ENCODE measurements around the gene SLC12A4. TPM values are rescaled to one million over a fixed set of nuclear protein-coding genes. Genes with fewer than 3 reads are reported as not detected.

Gene SLC12A4
- total RNA-seq, 2 experiments from 2014 or later: 15.1 to 17.7 TPM

GRCh38 chr16:67926181-67926750, 42.2 kb downstream of the SLC12A4 start:
- no peak overlapping the region for H3K4me3 Mint-ChIP-seq
- DNase-seq: peak in 1 of 14 experiments; percentile 6
- CTCF ChIA-PET: interaction anchor here (1.0 to 2.0 kb wide), 2 partner anchors 110 kb away, joined by 4 to 8 read pairs; no protein-coding TSS in a partner anchor
- intact Hi-C loops (cut with DNase I, micrococcal nuclease): no loop called here
- H3K27ac Mint-ChIP-seq: no peak overlapping the region
- ATAC-seq (ENCODE audit: poor library complexity): no peak
- H3K36me3 Mint-ChIP-seq (ENCODE audit: low read depth): peaks cover 31% of the 10 kb centered on the region
- POLR2A ChIA-PET: interaction anchor here (1.3 kb wide), 1 partner anchor 9 kb away, joined by 5 read pairs; no protein-coding TSS in a partner anchor
- Histone ChIP-seq H3K36me3 (ENCODE audit: insufficient read depth, low read length) (peaks cover 56% of the 10 kb centered on the region), H3K27ac (ENCODE audit: low read depth in 1 of 2, low read length in 2 of 2) (no peak overlapping the region), H3K4me1 (ENCODE audit: insufficient read depth, low read length) (peaks cover 12% of the 10 kb centered on the region), H3K4me3 (ENCODE audit: low read length) (no peak overlapping the region), H3K9me3 (ENCODE audit: control insufficient read depth in 1 of 2, insufficient read depth in 1 of 2, low read length in 2 of 2) (no peaks in the 10 kb centered on the region), H3K27me3 (ENCODE audit: control insufficient read depth in 1 of 2, insufficient read depth in 2 of 2, low read length in 2 of 2) (no peaks in the 10 kb centered on the region)
- TF ChIP-seq, protein P1, sequence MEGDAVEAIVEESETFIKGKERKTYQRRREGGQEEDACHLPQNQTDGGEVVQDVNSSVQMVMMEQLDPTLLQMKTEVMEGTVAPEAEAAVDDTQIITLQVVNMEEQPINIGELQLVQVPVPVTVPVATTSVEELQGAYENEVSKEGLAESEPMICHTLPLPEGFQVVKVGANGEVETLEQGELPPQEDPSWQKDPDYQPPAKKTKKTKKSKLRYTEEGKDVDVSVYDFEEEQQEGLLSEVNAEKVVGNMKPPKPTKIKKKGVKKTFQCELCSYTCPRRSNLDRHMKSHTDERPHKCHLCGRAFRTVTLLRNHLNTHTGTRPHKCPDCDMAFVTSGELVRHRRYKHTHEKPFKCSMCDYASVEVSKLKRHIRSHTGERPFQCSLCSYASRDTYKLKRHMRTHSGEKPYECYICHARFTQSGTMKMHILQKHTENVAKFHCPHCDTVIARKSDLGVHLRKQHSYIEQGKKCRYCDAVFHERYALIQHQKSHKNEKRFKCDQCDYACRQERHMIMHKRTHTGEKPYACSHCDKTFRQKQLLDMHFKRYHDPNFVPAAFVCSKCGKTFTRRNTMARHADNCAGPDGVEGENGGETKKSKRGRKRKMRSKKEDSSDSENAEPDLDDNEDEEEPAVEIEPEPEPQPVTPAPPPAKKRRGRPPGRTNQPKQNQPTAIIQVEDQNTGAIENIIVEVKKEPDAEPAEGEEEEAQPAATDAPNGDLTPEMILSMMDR (IDR thresholded peaks at IDR 0.05): no peak
- H3K9me3 Mint-ChIP-seq: no peaks in the 10 kb centered on the region
- H3K27me3 Mint-ChIP-seq: no peaks in the 10 kb centered on the region
- peaks cover 9% of the 10 kb centered on the region for H3K4me1 Mint-ChIP-seq (ENCODE audit: low read depth)

GRCh38 chr16:67924140-67924906, 44.1 kb downstream of the SLC12A4 start:
- H3K9me3 ChIP-seq (ENCODE audit: control insufficient read depth in 1 of 2, insufficient read depth in 1 of 2, low read length in 2 of 2): no peaks in the 10 kb centered on the region
- intact Hi-C loops (cut with DNase I, micrococcal nuclease): no loop called here
- DNase-seq: no peak
- TF ChIP-seq, protein P1 (IDR thresholded peaks at IDR 0.05): no peak
- H3K36me3 ChIP-seq (ENCODE audit: insufficient read depth, low read length): peaks cover 50% of the 10 kb centered on the region
- no peak for ATAC-seq (ENCODE audit: poor library complexity)
- no peaks in the 10 kb centered on the region for H3K9me3 Mint-ChIP-seq
- H3K27ac Mint-ChIP-seq: no peak overlapping the region
- POLR2A ChIA-PET: interaction anchor here (0.7 kb wide), 1 partner anchor 15 kb away, joined by 3 read pairs; no protein-coding TSS in a partner anchor
- peaks cover 21% of the 10 kb centered on the region for H3K36me3 Mint-ChIP-seq (ENCODE audit: low read depth)
- H3K4me1 Mint-ChIP-seq (ENCODE audit: low read depth): peaks cover 9% of the 10 kb centered on the region
- no peaks in the 10 kb centered on the region for H3K27me3 ChIP-seq (ENCODE audit: control insufficient read depth in 1 of 2, insufficient read depth in 2 of 2, low read length in 2 of 2)
- no peaks in the 10 kb centered on the region for H3K27me3 Mint-ChIP-seq
- no peak overlapping the region for H3K27ac ChIP-seq (ENCODE audit: low read depth in 1 of 2, low read length in 2 of 2)
- CTCF ChIA-PET: interaction anchor here (1.3 to 2.0 kb wide), 3 partner anchors 41 to 403 kb away, joined by 4 to 8 read pairs (median 5); no protein-coding TSS in a partner anchor
- no peak overlapping the region for H3K4me3 Mint-ChIP-seq
- no peak overlapping the region for H3K4me3 ChIP-seq (ENCODE audit: low read length)
- H3K4me1 ChIP-seq (ENCODE audit: insufficient read depth, low read length): peaks cover 12% of the 10 kb centered on the region

DNA sequence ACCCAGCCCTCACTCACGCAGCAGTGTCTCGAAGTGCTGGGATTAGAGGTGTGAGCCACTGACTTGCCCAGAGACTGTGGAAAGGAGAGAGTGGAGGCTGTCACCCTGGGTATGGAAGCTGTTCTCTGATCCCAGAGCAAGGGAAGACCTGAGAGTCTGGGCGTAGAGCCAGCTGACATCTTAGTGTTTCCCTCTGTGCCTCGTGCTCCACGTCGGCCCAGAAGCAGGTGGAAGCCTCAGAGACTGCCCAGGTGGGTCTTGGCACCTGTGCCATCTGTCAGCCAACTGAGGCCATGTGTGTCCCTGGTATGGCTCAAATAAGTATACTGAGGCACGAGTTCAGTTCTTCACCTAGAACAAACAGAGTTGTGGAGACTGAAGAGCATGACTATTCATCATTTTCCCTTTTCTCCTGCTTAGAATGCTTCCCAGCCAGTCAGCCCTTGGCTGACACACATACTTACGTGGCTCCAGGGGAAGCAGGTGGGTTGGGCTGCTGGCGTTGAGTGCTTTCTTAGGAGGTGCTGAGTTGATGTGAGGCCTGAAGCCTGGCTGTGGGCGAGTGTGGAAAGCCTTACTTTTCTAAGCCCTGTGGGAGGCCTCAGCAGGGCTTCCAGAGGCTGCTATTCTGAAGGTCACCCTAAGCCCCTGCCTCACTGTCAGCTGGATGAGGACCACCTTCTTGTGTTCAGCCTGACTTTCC, 44.9 kb downstream of the SLC12A4 start:
- Mint-ChIP-seq H3K36me3 (ENCODE audit: low read depth) (peaks cover 20% of the 10 kb centered on the region), H3K4me1 (ENCODE audit: low read depth) (peaks cover 8% of the 10 kb centered on the region), H3K4me3 (no peak overlapping the region), H3K27ac (no peak overlapping the region), H3K27me3 (no peaks in the 10 kb centered on the region), H3K9me3 (no peaks in the 10 kb centered on the region)
- no peak for ATAC-seq (ENCODE audit: poor library complexity)
- CTCF ChIA-PET: no interaction called here
- DNase-seq: no peak
- TF ChIP-seq, protein P1 (IDR thresholded peaks at IDR 0.05): no peak
- no peaks in the 10 kb centered on the region for H3K9me3 ChIP-seq (ENCODE audit: control insufficient read depth in 1 of 2, insufficient read depth in 1 of 2, low read length in 2 of 2)
- H3K4me1 ChIP-seq (ENCODE audit: insufficient read depth, low read length): peaks cover 10% of the 10 kb centered on the region
- POLR2A ChIA-PET: interaction anchor here (1.2 kb wide), 1 partner anchor 12 kb away, joined by 5 read pairs; the partner anchor contains the start of gene PSMB10
- no peak overlapping the region for H3K4me3 ChIP-seq (ENCODE audit: low read length)
- no peaks in the 10 kb centered on the region for H3K27me3 ChIP-seq (ENCODE audit: control insufficient read depth in 1 of 2, insufficient read depth in 2 of 2, low read length in 2 of 2)
- no peak overlapping the region for H3K27ac ChIP-seq (ENCODE audit: low read depth in 1 of 2, low read length in 2 of 2)
- H3K36me3 ChIP-seq (ENCODE audit: insufficient read depth, low read length): peaks cover 45% of the 10 kb centered on the region
- intact Hi-C loops (cut with DNase I, micrococcal nuclease): no loop called here
